ENCODE results near the gene DLL4.
"Not testable (repeated sequence)": the region's sequence is repeated elsewhere in the genome, so short reads cannot be mapped to it uniquely, and the experiment has no call there.

DLL4 gene

DNA sequence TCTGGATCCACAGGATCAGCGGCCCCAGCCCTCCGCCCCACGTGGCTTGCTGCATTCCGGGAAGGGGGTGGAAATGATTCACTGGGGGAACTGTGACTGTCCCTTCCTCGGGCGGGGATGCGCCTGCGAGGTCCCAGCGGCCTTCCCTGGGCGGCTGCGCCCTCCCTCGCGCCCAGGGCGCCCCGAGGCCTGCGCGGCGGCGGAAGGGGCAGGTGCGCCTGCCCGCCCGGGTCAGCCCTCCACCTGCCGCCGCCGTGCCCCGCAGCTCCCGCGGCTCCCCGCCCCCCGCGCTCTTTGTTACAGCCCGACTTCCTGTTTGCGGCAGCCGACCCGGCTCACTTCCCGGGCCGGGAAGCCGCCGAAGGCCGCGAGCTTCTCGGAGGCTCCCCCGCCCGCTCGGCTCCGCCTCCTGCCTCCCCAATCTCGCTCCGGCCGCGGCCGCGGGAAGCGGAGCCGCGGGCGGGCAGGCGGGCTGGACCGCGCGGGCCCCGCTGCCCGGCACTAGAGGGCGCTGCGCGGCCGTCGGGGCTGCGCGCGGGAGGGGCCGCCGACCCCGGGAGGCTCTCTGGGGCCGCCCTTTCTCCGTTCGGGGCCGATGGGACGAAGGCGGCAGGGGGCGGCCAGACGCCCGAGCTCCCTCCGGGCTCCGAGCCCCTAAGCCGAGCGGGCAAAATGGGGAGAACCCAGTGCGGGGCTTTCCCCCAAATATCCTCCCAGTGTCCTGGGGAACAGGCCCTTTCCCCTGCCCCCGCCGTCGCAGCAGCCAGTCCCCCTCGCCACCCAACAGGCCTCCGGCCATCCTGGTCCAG, 12.6 kb downstream of the DLL4 start:
- no peak for DNase-seq (ENCODE audit: low read depth, low spot score)

DNA sequence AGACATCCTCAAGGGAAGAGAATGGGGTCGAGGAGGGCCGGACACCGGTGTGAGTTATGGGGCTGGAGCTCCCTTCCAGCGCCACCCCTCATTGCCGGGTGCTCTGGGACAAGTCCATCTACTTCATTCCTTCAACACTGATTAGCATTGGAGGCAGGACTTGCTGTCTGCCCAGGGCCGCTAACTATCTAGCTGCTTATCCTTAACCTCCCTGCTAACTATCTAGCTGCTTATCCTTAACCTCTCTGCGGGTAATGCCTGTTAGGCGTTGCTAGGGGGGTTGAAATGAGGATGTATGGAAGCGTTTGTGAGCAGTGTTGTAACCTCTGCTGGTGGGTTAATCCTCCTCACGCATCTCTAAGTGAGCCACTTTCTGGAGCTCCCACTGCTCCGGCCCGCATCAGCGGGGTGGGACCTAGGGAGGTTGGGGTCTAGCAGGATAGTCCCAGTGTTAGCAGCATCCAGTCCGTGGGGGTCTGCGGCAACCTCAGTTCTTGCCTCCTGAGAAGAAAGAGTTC, 13.3 kb downstream of the DLL4 start:
- DNase-seq (ENCODE audit: low read depth, low spot score): no peak

GRCh38 chr15:40942878-40943277, 13.7 kb downstream of the DLL4 start:
- DNase-seq (ENCODE audit: low read depth, low spot score): no peak

- DNase-seq (ENCODE audit: low read depth, low spot score): no peak
Measured at GRCh38 chr15:40943764-40944365, 14.7 kb downstream of the DLL4 start.

- no peak for DNase-seq (ENCODE audit: low read depth, low spot score)
Measured at GRCh38 chr15:40944510-40945296, 15.6 kb downstream of the DLL4 start.

DNA sequence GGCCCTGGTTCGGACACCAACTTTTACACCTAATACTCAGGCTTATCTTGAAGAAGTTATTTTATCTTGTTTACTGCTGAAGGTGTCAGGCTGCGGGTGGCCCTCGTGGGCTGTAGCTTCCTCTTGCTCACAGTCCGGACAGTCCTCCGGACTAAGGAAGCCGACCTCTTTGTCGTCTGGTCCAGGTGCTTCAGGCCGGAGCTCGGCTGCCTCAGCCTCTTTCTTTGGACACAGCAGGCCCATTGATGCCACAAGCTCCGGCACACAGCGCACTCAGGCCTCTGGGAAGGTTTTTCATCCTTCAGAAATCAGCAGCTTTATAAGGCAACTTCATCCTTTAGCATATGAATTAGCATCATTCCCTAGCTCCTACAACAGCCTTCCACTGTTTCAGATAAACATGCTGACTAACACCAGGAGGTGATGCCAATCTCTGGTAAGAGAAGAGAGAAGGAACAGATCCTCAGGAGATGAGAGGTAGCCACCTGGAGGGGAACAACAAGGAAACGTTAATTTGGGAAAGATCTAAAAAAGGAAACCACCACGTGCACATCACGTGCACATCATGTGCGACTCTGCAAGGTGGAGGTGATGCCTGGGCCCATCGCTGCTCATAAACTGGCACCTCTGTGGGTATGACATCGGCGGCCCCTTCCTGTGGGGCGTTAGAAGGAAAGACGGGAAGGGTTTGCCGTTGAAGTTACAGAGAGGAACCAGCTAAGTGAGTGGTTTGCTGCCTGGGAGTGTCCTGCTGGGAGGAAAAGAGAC, 19.8 kb downstream of the DLL4 start:
- no peak for DNase-seq (ENCODE audit: low read depth, low spot score)

DNA sequence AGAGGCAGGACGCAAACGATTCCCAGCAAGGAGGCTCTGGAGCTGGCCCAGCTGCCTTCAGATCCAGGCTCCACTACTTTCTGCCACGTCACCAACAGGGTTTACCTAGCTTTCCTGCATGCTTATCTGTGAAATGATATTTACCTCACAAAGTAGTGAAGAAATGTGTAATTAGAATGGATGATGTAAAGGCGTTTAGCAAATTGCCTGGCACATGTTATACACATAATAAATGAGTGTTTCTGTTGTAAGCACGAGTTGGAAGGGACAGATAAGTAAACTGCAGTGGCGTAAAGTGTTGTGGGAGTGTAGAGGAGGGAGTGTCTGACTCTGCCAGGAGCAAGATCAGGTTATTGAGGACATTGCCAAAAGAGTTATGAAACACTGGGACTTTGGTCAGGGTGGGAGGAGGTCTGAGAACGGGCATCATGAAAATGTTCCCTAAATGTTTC, 20.6 kb downstream of the DLL4 start:
- no peak for DNase-seq (ENCODE audit: low read depth, low spot score)

DNA sequence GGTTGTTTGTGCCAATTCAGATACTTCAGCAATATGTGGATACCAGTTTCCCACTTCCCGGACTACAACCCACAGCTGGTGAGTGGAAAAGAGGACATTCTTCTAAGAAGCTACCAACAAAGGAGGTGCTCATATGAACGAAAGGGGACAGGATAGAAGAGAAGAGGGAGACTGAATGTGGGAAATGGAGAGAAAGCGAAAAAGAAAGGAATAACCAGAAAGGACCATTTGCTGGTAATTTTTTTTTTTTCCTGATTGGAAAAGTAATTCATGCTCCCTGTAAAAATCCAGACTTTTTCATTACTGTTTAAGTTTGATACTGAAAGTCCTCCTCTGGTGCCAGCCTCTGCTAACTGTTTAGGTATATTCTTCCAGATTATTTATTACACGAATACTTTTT, 22.6 kb downstream of the DLL4 start:
- DNase-seq (ENCODE audit: low read depth, low spot score): no peak

DNA sequence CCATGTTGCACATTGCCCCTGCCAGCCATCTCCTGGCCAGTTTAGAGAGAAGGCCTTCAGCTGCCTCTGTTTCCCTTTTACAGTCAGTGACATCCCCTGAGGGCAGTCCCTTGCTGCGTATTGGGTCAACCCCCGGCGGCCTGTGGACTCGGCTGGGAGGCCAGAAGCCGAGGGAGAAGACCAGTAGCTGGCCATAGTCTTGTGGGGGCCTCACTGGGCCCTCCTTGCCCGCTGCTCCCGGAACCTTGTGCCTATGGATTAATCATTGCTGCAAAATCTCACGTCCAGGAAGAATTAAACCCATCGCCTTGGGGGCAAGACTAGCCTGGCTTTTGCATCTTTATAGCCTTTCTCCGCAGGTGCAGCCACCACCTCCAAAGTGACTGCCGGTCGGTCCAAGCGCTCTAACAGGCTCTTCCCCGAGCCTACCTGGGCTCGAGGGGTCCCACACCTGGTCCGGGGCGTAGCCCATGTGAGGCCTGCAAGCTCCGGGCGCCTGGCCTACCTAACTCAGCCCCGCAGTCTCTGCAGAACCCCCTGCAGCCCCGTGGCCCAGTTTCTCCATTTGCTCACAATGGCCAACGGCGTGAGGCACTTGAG, 23.3 kb downstream of the DLL4 start:
- DNase-seq (ENCODE audit: low read depth, low spot score): no peak

GRCh38 chr15:40952901-40953712, 24.0 kb downstream of the DLL4 start, which contains the start of gene CHAC1:
CHAC1 (plus strand) TSS chr15:40953471; CDS start chr15:40953584, 113 bp downstream.
- peak; percentile 95 for DNase-seq (ENCODE audit: low read depth, low spot score)

DNA sequence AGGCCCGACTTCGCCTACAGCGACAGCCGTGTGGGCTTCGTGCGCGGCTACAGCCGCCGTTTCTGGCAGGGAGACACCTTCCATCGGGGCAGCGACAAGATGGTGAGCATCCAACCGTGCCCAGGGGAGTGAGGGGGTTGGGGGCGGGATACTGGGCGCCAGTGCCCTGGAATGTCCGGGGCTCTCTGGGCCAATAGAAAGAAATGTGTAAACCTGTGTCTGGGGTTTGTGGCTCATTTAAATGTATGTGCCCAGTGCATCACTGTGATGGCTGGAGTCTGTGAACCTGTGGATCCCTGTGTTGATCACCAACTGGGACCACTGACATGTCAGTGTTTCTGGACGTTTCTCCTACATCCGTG, 24.6 kb downstream of the DLL4 start:
- no peak for DNase-seq (ENCODE audit: low read depth, low spot score)

- DNase-seq (ENCODE audit: low read depth, low spot score): not testable (repeated sequence)
Measured at GRCh38 chr15:40954158-40954848, 25.2 kb downstream of the DLL4 start.

DNA sequence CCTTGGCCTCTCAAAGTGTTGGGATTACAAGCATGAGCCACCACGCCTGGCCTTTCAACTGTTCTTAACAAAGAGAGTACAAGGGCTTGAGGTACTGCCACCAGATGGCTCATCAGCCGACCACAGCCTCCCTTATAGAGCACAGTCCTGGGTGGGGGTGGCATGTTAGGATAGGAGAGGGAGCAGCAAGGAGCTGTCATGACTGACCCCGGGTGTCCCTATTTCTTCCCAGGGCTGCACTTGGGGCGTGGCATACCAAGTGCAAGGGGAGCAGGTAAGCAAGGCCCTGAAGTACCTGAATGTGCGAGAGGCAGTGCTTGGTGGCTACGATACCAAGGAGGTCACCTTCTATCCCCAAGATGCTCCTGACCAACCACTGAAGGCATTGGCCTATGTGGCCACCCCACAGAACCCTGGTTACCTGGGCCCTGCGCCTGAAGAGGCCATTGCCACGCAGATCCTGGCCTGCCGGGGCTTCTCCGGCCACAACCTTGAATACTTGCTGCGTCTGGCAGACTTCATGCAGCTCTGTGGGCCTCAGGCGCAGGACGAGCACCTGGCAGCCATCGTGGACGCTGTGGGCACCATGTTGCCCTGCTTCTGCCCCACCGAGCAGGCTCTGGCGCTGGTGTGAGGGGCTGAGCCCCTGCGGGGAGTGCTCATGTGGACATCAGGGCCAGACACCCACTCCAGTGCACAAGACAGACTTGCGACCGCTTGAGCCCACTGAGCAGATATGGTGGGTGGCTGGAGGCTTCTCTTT, 26.2 kb downstream of the DLL4 start:
- DNase-seq (ENCODE audit: low read depth, low spot score): no peak

DNA sequence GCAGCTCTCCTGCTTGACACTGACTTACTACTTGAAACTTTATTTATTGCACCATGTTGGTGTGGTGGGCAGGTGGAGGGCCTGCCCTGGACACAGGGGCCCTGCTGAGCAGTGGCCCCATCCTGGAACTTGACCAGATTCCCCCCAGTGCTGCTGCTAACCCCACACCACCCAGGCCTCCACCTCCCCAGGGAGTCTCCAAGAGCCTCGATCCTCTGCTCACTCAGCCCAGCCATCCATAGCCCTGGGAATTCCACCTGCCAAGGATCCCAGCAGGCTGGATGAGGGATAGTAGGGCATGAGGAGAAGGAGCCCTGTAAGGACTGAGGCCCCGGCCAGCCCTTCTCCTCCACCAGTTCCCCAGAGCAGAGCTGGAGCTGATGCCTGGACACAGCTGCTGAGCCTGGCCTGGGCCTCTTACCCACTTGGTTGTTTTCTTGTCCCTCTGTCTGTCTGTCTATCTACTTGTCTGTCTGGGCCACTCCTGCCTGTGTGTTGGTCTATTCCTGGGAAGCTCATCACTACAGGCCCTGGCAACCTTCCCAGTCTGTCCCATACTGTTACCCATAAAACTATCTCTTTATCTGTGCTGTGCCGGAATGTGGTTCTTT, 26.9 kb downstream of the DLL4 start:
- DNase-seq (ENCODE audit: low read depth, low spot score): no peak

DNA sequence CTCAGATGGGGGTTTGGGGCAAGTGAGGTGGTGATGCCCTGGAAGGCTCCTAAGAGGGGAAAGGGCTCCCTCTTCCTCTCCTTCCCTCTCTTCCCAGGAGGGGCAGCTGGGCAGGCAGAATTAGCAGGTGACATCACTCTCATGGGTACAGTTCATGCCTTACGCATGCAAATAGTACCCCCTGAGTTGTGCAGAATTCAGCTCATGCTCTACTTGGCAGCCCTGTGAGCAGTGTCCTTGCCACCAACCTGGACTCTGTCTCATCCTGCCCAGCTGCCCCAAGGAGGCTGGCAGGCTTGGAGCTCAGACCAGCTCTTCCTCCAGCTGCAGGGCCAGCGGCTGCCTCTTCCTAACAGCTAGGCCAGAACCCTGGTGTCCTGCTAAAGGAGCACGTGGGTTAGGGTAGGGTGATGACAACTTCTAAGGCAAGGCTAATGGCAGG, 27.4 kb downstream of the DLL4 start:
- no peak for DNase-seq (ENCODE audit: low read depth, low spot score)

DNA sequence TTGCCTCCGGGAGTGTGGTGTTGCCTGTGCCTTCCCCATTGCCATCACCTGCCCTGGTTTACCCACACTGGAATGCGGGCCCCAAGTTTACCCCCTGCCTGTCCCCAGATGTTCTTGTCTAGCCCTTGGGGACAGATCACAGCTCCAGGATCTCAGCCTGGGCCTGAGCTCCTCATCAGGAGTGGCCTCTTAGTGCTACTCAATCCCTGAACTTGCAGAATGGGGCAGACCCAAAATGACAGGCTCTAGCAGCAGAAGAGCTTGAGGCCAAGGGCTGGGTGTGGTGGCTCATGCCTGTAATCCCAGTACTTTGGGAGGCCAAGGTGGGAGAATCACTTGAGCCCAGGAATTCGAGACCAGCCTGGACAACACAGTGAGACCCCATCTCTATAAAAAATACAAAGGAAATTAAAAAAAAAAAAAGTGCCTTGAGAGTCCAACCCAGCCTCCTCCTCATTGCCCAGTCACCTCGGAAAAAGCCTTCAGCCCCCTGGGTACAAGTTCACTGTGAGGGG, 28.0 kb downstream of the DLL4 start:
- DNase-seq (ENCODE audit: low read depth, low spot score): no peak

DNA sequence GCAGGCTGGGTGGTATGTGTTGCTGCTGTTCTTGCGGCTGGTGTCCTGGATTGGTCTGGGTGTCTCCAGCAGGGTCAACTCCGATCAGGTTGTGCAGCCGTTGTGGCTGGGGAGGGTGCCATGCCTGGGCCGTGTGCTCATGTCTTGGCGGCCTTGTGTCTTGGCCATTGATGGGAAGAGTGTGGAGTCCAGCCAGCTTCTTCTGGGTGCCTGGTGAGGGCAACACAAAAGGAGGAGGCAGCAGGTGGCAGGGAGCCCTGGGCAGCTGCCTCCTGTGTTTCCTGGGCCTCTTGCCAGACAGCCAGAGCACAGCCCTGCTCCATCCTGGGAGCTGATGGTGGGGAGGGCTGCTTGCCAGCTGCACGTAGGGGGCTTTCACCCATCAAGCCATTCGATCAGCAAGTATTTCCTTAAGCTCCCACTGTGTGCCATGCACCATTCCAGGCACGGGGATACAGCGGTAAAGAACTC, 28.5 kb downstream of the DLL4 start:
- DNase-seq (ENCODE audit: low read depth, low spot score): no peak

DNA sequence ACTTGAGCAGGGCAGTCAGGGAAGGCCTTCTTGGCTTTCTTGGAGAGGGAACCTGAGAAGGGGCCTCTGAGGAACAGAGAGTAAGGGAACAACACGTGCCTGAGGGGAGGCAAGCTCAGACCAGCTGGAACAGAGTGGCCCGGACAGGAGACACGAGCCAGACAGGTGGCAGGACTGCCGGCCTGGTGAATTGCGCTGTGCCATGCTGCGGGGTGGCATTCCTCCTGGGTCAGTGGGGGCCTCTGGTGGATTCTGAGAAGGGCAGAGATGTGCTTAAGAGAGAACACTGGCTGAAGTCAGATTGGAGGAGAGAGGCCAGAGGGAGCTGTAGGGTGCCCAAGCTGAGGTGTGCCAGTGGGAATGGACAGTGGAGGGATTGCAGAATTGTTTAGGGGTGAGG, 29.0 kb downstream of the DLL4 start:
- no peak for DNase-seq (ENCODE audit: low read depth, low spot score)
